Sigmoid colon (tissue), 7 donors: ENCODE data around the gene ACE. TPM values are rescaled to one million over a fixed set of nuclear protein-coding genes. Genes with fewer than 3 reads are reported as not detected.
"Not testable (repeated sequence)": the region's sequence is repeated elsewhere in the genome, so short reads cannot be mapped to it uniquely, and the experiment has no call there.

Experiments
- DNase-seq: peaks from one replicate; pipeline ENCODE4 v3.0.0-alpha.2; 2019
- H3K27ac ChIP-seq, 4 donors: fragments of 200-600 bp; sonication (generic); one replicate each; pipeline ENCODE4 v1.5.1; 2016 to 2019; ENCODE audit warnings: mild to moderate bottlenecking in 1 of 4
- H3K27me3 ChIP-seq, 3 donors: fragments of 200-600 bp; sonication (generic); one replicate each; pipeline ENCODE4 v1.5.1; 2019; ENCODE audit warnings: mild to moderate bottlenecking in 1 of 3
- H3K36me3 ChIP-seq, 4 donors: fragments of 200-600 bp; sonication (generic); one replicate each; pipeline ENCODE4 v1.5.1; 2016 to 2019
- H3K4me1 ChIP-seq, 4 donors: fragments of 200-600 bp; sonication (generic); one replicate each; pipeline ENCODE4 v1.5.1; 2017 to 2019
- H3K4me3 ChIP-seq, 4 donors: fragments of 200-600 bp; sonication (generic); one replicate each; pipeline ENCODE4 v1.5.1; 2017 to 2019; ENCODE audit warnings: mild to moderate bottlenecking in 2 of 4, moderate library complexity in 1 of 4
- H3K9me3 ChIP-seq, 4 donors: fragments of 200-600 bp in 3 of 4; sonication (generic) in 3 of 4; one replicate each; pipeline versions ENCODE4 v1.5.1 to v1.6.1; 2013 to 2019
- EP300 ChIP-seq, 4 donors: sonication (generic); formaldehyde crosslinking; IDR thresholded peaks; one replicate each; pipeline ENCODE4 v1.6.1; 2017; ENCODE audit warnings: antibody characterized with exemption in 4 of 4
- POLR2A ChIP-seq, 2 donors: fragments of 450-650 bp; IDR thresholded peaks; one replicate each; pipeline ENCODE4 v1.6.1; 2016; ENCODE audit warnings: antibody characterized with exemption in 2 of 2, mild to moderate bottlenecking in 2 of 2, moderate library complexity in 2 of 2
- POLR2AphosphoS5 ChIP-seq, 4 donors: sonication (generic); formaldehyde crosslinking; IDR thresholded peaks; one replicate each; pipeline ENCODE4 v1.6.1; 2017; ENCODE audit warnings: antibody characterized with exemption in 4 of 4
- whole genome bisulfite sequencing, 2 donors: extraction: QIAGEN DNeasy Blood & Tissue Kit; methylation state at CpG; one replicate each; pipeline ENCODE4 v1.1.7; 2013; 5-methylcytosine and 5-hydroxymethylcytosine counted together
- intact Hi-C: fragments of 100-400 bp; cut with DNase I; formaldehyde crosslinking; loops from one replicate; pipeline ENCODE4 v1.15.1; 2023
- polyA plus RNA-seq, 3 donors: library from polyadenylated mRNA; stranded (reverse); fragments of 200-250 nt; gene quantifications; one replicate each; pipeline ENCODE4 v1.2.3, GENCODE V29; 2013
- total RNA-seq, 4 donors: library from RNA; depleted of rRNA; stranded (reverse); fragments of >200 nt; gene quantifications; one replicate each; pipeline ENCODE4 v1.1.0, GENCODE V29; 2016
- TF ChIP-seq, protein P1 (sequence below), 4 experiments: fragments of 450-650 bp in 3 of 4; fragments of 200-600 bp in 1 of 4; IDR thresholded peaks; one replicate each; pipeline ENCODE4 v1.5.1; 2016 to 2019; ENCODE audit warnings: antibody characterized with exemption in 4 of 4, mild to moderate bottlenecking in 3 of 4, moderate library complexity in 2 of 4
- donor health status: healthy with polysubstance abuse.
- donor health status: Bipolar disorder and iron deficiency.
- donor health status: healthy.

The ACE gene
- total and polyA plus RNA-seq, 7 donors: 1.4 to 24.9 (median 2.5) TPM

DNA sequence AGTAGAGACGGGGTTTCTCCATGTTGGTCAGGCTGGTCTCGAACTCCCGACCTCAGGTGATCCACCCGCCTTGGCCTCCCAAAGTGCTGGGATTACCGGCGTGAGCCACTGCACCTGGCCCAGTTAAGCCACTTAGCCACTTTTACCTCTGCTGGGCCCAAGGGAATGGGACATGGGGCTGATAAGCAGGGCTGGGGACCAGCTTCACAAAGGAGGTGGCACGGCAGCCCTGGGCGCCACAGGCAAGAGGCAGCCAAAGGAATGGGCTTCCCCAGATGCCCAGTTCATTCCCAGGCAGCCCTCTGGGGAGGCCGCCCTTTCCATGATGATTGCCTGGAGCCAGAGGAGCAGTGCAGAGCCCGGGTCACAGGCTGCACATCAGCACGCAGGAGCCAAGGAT is 25.7 kb upstream of the ACE start:
- Histone ChIP-seq H3K4me1 (peaks cover 0 to 18% (median 12%) of the 10 kb centered on the region in 4 donors), H3K9me3 (no peaks in the 10 kb centered on the region), H3K4me3 (no peak overlapping the region), H3K27ac (no peak overlapping the region), H3K36me3 (no peaks in the 10 kb centered on the region), H3K27me3 (no peaks in the 10 kb centered on the region)
- 94 to 95% methylated on average over 11 of the region's 11 CpGs for WGBS, 2 donors
- no peak for TF ChIP-seq EP300 (IDR thresholded peaks at IDR 0.05)
- no peak for TF ChIP-seq POLR2AphosphoS5 (IDR thresholded peaks at IDR 0.05)
- no peak for TF ChIP-seq POLR2A (IDR thresholded peaks at IDR 0.05)
- TF ChIP-seq, protein P1, sequence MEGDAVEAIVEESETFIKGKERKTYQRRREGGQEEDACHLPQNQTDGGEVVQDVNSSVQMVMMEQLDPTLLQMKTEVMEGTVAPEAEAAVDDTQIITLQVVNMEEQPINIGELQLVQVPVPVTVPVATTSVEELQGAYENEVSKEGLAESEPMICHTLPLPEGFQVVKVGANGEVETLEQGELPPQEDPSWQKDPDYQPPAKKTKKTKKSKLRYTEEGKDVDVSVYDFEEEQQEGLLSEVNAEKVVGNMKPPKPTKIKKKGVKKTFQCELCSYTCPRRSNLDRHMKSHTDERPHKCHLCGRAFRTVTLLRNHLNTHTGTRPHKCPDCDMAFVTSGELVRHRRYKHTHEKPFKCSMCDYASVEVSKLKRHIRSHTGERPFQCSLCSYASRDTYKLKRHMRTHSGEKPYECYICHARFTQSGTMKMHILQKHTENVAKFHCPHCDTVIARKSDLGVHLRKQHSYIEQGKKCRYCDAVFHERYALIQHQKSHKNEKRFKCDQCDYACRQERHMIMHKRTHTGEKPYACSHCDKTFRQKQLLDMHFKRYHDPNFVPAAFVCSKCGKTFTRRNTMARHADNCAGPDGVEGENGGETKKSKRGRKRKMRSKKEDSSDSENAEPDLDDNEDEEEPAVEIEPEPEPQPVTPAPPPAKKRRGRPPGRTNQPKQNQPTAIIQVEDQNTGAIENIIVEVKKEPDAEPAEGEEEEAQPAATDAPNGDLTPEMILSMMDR (IDR thresholded peaks at IDR 0.05): no peak
- no peak for DNase-seq
- intact Hi-C loops: no loop called here

DNA sequence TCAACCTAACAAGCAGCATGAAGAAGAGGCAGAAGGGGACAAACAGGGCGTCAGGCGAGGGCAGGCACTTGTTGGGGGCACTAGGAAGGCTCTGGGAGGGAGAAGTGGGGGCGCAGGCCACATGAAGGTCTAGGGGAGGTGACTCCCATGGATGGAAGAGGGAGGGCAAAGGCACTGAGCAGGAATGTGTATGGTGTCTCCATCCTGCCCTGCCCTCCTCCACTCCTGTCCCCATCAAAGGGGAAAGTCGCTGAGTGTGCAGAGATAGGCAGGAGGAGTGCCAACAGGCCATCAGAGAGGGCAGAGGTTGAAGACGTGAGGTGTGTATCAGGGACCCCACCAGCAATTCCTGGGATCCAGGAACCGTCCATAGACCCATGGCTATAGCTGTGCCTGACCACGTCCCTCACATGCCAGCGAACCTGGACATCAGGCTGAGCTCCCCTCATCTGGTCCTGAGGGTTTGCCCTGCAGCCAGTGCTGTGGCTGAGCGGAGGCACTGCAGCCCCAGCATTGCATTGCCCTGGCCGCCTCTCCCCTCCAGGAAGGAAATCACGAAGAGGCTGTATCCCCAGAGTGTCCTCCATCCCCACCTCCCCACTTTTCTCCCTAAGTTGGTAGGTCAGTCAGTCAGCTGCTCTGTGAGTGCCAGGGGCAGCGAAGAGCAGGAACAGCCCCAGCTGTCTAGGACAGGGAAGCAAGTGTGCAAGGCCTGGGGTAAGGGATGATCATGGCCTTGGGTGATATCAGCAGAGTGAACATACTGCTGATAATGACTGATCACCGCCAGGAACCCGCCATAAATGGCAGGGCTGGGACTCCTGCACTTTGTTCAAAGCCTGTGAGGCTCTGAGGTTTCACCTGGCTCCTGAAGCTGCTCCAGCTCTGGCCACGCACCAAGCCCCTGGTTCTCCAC is 24.6 kb upstream of the ACE start:
- no peaks in the 10 kb centered on the region for H3K27me3 ChIP-seq
- WGBS, 2 donors: 62 to 87% methylated on average over 15 of the region's 15 CpGs
- H3K36me3 ChIP-seq: no peaks in the 10 kb centered on the region
- TF ChIP-seq POLR2AphosphoS5 (IDR thresholded peaks at IDR 0.05): no peak
- TF ChIP-seq EP300 (IDR thresholded peaks at IDR 0.05): no peak
- TF ChIP-seq POLR2A (IDR thresholded peaks at IDR 0.05): no peak
- TF ChIP-seq, protein P1 (IDR thresholded peaks at IDR 0.05): no peak
- peaks cover 0 to 6% (median 3%) of the 10 kb centered on the region in 4 donors for H3K4me1 ChIP-seq
- H3K4me3 ChIP-seq: no peak overlapping the region
- intact Hi-C loops: no loop called here
- no peak for DNase-seq
- H3K9me3 ChIP-seq: no peaks in the 10 kb centered on the region
- H3K27ac ChIP-seq: no peak overlapping the region

DNA sequence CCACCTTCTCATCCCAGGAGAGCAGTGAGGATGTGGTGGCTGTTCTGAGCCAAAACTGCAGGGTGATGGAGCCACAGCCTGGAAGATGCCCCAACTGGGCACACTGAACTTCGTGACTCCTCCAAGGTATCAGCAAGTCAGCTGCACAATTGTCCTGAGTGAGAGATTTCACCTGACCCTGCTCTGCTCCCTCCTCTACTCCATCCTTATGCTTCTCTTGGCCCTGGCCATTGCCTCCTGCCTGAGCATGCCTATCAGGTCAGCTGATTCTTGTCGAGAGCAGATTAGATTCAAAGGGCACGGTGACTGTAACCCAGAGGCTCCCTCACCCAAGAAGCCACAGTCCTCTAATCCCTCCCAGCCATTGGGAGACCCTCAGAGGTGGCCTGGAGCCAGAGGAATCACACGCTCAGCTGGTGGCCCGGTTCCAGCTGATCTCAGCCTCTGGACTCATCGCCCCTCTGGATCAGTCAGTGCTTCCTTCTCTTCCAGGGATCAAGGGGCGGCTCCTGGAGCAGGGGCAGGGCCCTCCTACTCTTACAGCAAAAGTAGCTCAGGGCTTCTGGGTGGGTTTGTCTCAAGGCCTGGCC is 23.8 kb upstream of the ACE start:
- DNase-seq: no peak
- TF ChIP-seq EP300 (IDR thresholded peaks at IDR 0.05) (no peak), POLR2A (IDR thresholded peaks at IDR 0.05) (no peak), POLR2AphosphoS5 (IDR thresholded peaks at IDR 0.05) (no peak)
- TF ChIP-seq, protein P1 (IDR thresholded peaks at IDR 0.05): no peak
- Histone ChIP-seq H3K9me3 (no peaks in the 10 kb centered on the region), H3K4me3 (no peak overlapping the region), H3K27ac (no peak overlapping the region), H3K27me3 (no peaks in the 10 kb centered on the region), H3K36me3 (no peaks in the 10 kb centered on the region), H3K4me1 (no peaks in the 10 kb centered on the region)
- WGBS, 2 donors: 45 to 75% methylated on average over 7 of the region's 7 CpGs
- intact Hi-C loops: no loop called here

GRCh38 chr17:63454357-63454756 is 22.5 kb upstream of the ACE start:
- H3K4me1 ChIP-seq, H3K36me3 ChIP-seq, H3K27me3 ChIP-seq, H3K9me3 ChIP-seq, H3K27ac ChIP-seq, DNase-seq, intact Hi-C loops, H3K4me3 ChIP-seq: not testable (repeated sequence)
- WGBS, 2 donors: 69 to 85% methylated on average over 6 of the region's 6 CpGs

GRCh38 chr17:63454915-63455314 is 21.9 kb upstream of the ACE start:
- WGBS, 2 donors: 65% methylated on average over 5 of the region's 5 CpGs
- Histone ChIP-seq H3K36me3 (no peaks in the 10 kb centered on the region), H3K9me3 (no peaks in the 10 kb centered on the region), H3K27me3 (no peaks in the 10 kb centered on the region), H3K4me3 (no peak overlapping the region), H3K27ac (no peak overlapping the region), H3K4me1 (no peaks in the 10 kb centered on the region)
- DNase-seq: no peak
- intact Hi-C loops: no loop called here
- TF ChIP-seq, protein P1 (IDR thresholded peaks at IDR 0.05): no peak
- TF ChIP-seq EP300 (IDR thresholded peaks at IDR 0.05) (no peak), POLR2A (IDR thresholded peaks at IDR 0.05) (no peak), POLR2AphosphoS5 (IDR thresholded peaks at IDR 0.05) (no peak)
